Neural crest cell (in vitro differentiated cells): ENCODE results near the gene GCK. TPM values are rescaled to one million over a fixed set of nuclear protein-coding genes. Genes with fewer than 3 reads are reported as not detected.

ENCODE experiments used
- DNase-seq: peaks from one replicate; pipeline ENCODE4 v3.0.0; 2021; ENCODE audit warnings: low read depth, mixed read lengths, low spot score
- H3K27ac Mint-ChIP-seq: one replicate; pipeline ENCODE4 v1.8.0; 2021; ENCODE audit warnings: mild to moderate bottlenecking, mixed read lengths; ENCODE audit not compliant: unreplicated experiment
- H3K27me3 Mint-ChIP-seq: 2 replicates; pipeline ENCODE4 v1.8.0; 2021; ENCODE audit warnings: low read depth, mild to moderate bottlenecking, mixed read lengths
- H3K36me3 Mint-ChIP-seq: 2 replicates; pipeline ENCODE4 v1.8.0; 2021; ENCODE audit warnings: low read depth, mild to moderate bottlenecking, mixed read lengths
- H3K4me1 Mint-ChIP-seq: 2 replicates; pipeline ENCODE4 v1.8.0; 2021; ENCODE audit warnings: mixed read lengths
- H3K4me3 Mint-ChIP-seq: one replicate; pipeline ENCODE4 v1.8.0; 2021; ENCODE audit warnings: mild to moderate bottlenecking, mixed read lengths
- H3K9me3 Mint-ChIP-seq: 2 replicates; pipeline ENCODE4 v1.8.0; 2021; ENCODE audit warnings: mixed read lengths
- CTCF ChIP-seq: fragments of 200-600 bp; sonication (generic); conservative IDR thresholded peaks from 2 replicates; pipeline ENCODE4 v1.5.0; 2021; ENCODE audit warnings: antibody characterized with exemption, mild to moderate bottlenecking
- total RNA-seq: library from RNA; stranded (reverse); gene quantifications from 2 replicates; pipeline ENCODE4 v1.2.1, GENCODE V29; 2021

GCK gene
- total RNA-seq, 1 donor from 2014 or later = 0.42 TPM

DNA sequence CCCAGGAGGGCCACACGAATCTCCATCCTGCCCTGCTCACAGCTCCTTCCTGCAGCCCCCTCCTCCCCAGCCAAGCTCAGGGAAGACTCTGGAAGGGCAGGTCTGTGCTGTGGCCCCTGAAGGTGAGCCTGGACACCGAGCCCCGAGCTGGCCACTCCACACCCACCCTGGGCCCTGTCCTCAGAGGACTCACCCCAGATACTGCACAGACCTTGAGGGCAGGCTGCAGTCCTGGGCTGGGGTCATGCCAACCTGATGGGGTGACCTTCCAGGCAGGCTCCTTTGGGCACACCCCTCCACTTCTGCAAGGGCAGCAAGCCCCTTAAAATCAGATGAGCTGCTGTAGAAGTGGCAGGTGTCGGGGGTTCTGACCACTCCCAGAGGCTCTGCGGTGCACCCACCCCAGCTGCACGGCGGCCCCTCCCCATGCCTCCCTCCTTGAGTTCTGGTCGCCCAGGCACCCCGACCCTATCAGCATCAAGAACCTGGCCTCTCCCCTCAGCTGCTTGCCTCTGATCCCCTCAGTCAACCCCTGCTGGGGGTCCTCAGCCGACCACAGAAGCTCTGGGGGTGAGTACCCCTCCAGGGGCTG, 35.8 kb upstream of the GCK start:
- Mint-ChIP-seq H3K4me3 (no peak overlapping the region), H3K27ac (no peak overlapping the region), H3K36me3 (no peaks in the 10 kb centered on the region), H3K4me1 (peaks cover 6% of the 10 kb centered on the region), H3K27me3 (peaks cover 6% of the 10 kb centered on the region), H3K9me3 (no peaks in the 10 kb centered on the region)
- DNase-seq = no peak
- no peak for TF ChIP-seq CTCF

GRCh38 chr7:44224080-44224973, 35.1 kb upstream of the GCK start:
- TF ChIP-seq CTCF = no peak
- H3K4me1 Mint-ChIP-seq = peaks cover 6% of the 10 kb centered on the region
- H3K4me3 Mint-ChIP-seq = no peak overlapping the region
- no peaks in the 10 kb centered on the region for H3K36me3 Mint-ChIP-seq
- peaks cover 6% of the 10 kb centered on the region for H3K27me3 Mint-ChIP-seq
- H3K27ac Mint-ChIP-seq = no peak overlapping the region
- no peak for DNase-seq
- H3K9me3 Mint-ChIP-seq = no peaks in the 10 kb centered on the region

DNA sequence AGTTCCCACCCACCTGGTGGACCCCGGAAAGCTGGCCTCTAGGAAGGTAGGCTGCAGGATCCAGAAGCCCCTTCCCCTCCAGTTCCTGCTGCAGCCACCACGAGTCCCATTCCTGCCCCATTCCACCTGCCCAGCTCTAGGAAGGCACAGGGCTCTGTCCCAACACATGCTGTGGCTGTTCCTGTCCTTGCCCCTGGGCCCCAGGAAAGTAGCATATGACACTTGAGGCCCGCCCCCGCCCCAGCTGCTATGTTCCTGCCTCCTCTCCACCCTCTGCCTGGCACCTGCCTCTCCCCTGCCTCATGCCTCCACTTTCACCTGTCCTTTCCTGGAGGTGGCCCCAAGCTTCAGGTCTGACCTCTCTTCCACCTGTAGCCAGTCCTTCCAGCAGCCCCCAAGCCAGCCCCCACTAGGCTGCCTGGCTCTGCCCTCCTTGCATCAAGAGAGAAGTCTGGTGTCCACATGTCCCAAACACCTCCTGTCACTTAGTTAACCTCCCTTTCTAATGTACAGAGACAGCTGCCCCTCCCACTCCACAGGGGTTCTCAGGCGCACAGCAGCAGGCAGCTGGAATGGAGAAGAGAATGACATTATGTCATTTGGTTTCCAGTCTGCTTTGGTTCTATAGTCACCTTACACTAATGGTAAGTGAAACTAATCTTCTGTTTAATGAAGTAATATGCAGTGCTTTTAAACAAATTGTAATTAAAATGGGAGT, 34.3 kb upstream of the GCK start:
- TF ChIP-seq CTCF = no peak
- H3K9me3 Mint-ChIP-seq = no peaks in the 10 kb centered on the region
- H3K27ac Mint-ChIP-seq = peak overlapping the region; percentile 36
- H3K4me3 Mint-ChIP-seq = no peak overlapping the region
- no peaks in the 10 kb centered on the region for H3K36me3 Mint-ChIP-seq
- peaks cover 9% of the 10 kb centered on the region for H3K4me1 Mint-ChIP-seq
- no peak for DNase-seq
- H3K27me3 Mint-ChIP-seq = peaks cover 6% of the 10 kb centered on the region

DNA sequence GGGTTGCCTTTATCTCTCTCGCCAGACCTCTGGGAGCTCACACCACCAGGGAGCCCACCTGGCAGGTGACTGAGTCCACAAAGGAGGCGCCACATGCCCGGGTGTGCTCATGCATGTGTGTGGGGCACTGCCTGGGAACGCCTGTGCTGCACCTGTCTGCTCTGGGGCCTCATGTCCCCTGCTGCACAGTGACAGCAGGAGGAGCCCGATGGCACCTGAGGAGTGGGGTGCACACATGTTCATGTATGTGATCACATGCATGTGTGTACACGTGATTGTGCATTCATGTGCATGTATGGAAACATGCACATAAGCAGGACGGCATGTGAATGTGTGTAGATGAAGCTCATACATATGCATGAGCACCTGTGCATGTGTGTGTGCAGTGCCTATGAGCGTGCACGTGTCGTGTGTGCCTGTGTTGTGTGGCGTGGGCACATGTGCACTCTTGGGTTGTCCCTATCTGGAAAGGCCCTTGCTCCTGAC, 33.6 kb upstream of the GCK start:
- TF ChIP-seq CTCF = no peak
- Mint-ChIP-seq H3K27me3 (peaks cover 6% of the 10 kb centered on the region), H3K9me3 (no peaks in the 10 kb centered on the region), H3K36me3 (no peaks in the 10 kb centered on the region), H3K4me3 (no peak overlapping the region), H3K4me1 (peaks cover 16% of the 10 kb centered on the region), H3K27ac (no peak overlapping the region)
- no peak for DNase-seq

DNA sequence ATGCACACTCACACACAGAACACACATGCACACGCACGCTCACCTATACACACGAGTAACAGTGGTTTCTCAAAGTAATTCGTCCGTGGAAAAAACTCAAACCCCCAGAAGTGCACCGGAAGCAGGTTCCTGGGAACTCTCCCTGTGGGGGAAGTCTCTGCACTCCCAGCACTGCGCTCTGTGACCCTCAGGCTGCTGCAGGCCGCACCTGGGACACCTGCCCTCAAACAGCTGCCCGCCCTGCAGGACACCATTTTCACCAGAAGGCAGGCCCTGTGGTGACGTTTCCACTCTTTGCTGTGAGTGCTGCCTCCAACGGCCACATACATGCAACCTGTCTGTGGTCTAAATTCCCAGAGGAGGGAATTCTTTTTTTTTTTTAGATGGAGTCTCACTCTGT, 32.8 kb upstream of the GCK start:
- Mint-ChIP-seq H3K4me1 (peaks cover 21% of the 10 kb centered on the region), H3K27me3 (peaks cover 6% of the 10 kb centered on the region), H3K36me3 (no peaks in the 10 kb centered on the region), H3K4me3 (no peak overlapping the region), H3K27ac (no peak overlapping the region), H3K9me3 (no peaks in the 10 kb centered on the region)
- DNase-seq = no peak
- no peak for TF ChIP-seq CTCF
